Gastrocnemius medialis (tissue), 4 donors: ENCODE results near the gene MAP2. TPM values are rescaled to one million over a fixed set of nuclear protein-coding genes. Genes with fewer than 3 reads are reported as not detected.

ENCODE experiments used
- ATAC-seq, 2 donors: fragments of 150-250 bp; one replicate each; pipeline ENCODE4 v1.9.1; 2016
- DNase-seq, 2 donors: peaks; one replicate each; pipeline ENCODE4 v3.0.0-alpha.2; 2019
- H3K27ac ChIP-seq, 4 donors: fragments of 200-600 bp; sonication (generic); 1 replicate in 1 of 4; 2 replicates in 3 of 4; pipeline ENCODE4 v1.5.1; 2016 to 2018; ENCODE audit warnings: mild to moderate bottlenecking in 2 of 4, moderate library complexity in 1 of 4
- H3K27me3 ChIP-seq, 3 donors: fragments of 200-600 bp; sonication (generic) in 2 of 3; 1 replicate in 1 of 3; 2 replicates in 2 of 3; pipeline versions ENCODE4 v1.5.1 to v1.6.0; 2016 to 2019; ENCODE audit warnings: mild to moderate bottlenecking in 1 of 3, moderate library complexity in 1 of 3
- H3K36me3 ChIP-seq, 2 donors: fragments of 200-600 bp; sonication (generic) in 1 of 2; one replicate each; pipeline ENCODE4 v1.5.1; 2017 to 2018
- H3K4me1 ChIP-seq, 2 donors: fragments of 200-600 bp; sonication (generic) in 1 of 2; one replicate each; pipeline ENCODE4 v1.5.1; 2016 to 2017; ENCODE audit warnings: mild to moderate bottlenecking in 2 of 2
- H3K4me3 ChIP-seq, 4 donors: fragments of 200-600 bp; sonication (generic) in 3 of 4; 1 replicate in 1 of 4; 2 replicates in 3 of 4; pipeline ENCODE4 v1.5.1; 2016 to 2019; ENCODE audit warnings: mild to moderate bottlenecking in 2 of 4
- H3K9me3 ChIP-seq, 3 donors: fragments of 200-600 bp; sonication (generic) in 2 of 3; 1 replicate in 1 of 3; 2 replicates in 2 of 3; pipeline ENCODE4 v1.5.1; 2016 to 2019
- CTCF ChIP-seq, 5 experiments: fragments of 450-650 bp in 3 of 5; fragments of 200-600 bp in 2 of 5; sonication (generic) in 2 of 5; IDR thresholded peaks in 4 of 5; conservative IDR thresholded peaks in 1 of 5; 1 replicate in 4 of 5; 2 replicates in 1 of 5; pipeline ENCODE4 v1.5.1; 2016 to 2019; ENCODE audit warnings: antibody characterized with exemption in 5 of 5, mild to moderate bottlenecking in 3 of 5, moderate library complexity in 3 of 5
- POLR2A ChIP-seq, 2 donors: fragments of 450-650 bp; IDR thresholded peaks; one replicate each; pipeline ENCODE4 v1.6.1; 2017; ENCODE audit warnings: antibody characterized with exemption in 2 of 2, mild to moderate bottlenecking in 2 of 2, moderate library complexity in 2 of 2
- in situ Hi-C, 4 donors: fragments of 200-750 bp; cut with MboI; loops; one replicate each; pipeline versions ENCODE4 v1.15.0 to v1.8.0; 2017; ENCODE audit warnings: low sequenced_read_pairs in 4 of 4
- intact Hi-C: fragments of 100-400 bp; cut with DNase I; formaldehyde crosslinking; loops from one replicate; pipeline ENCODE4 v1.15.1; 2023; ENCODE audit warnings: low total_unique reads
- total RNA-seq, 4 donors: library from RNA; depleted of rRNA; stranded (reverse); fragments of >200 nt; gene quantifications; one replicate each; pipeline versions ENCODE4 v1.1.0 to v1.2.3, GENCODE V29; 2016

MAP2 gene
- total RNA-seq, 4 donors from 2014 or later, result 1.8 to 2.7 (median 2.2) TPM

DNA sequence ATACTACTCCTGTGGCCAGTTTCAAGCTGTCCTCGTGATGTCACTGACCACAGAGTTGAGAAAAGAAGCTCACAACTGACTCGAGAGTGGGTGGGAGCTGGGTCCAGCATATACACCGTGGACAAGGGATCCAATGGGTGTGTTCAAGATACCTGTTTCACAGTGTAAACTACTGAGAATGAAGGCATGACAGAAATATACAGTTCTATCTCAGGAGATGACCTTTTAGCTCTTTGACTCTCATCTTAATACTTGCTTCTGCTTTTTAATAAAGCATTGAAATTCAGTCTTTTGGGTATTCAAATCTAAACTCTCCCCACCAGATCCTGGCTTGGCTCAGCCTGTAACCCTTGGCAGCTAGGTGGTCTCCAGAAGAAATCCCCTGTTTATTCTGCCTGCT is 130.1 kb downstream of the MAP2 start:
- no peak for DNase-seq
- in situ Hi-C loops, result no loop called here
- no peak for ATAC-seq
- no peaks in the 10 kb centered on the region for H3K9me3 ChIP-seq
- no peak overlapping the region for H3K27ac ChIP-seq
- H3K27me3 ChIP-seq, result no peaks in the 10 kb centered on the region
- intact Hi-C loops, result no loop called here
- no peak for TF ChIP-seq CTCF (IDR thresholded peaks at IDR 0.05 in 4 of 5, conservative IDR thresholded peaks at IDR 0.05 in 1 of 5)
- TF ChIP-seq POLR2A (IDR thresholded peaks at IDR 0.05), result no peak
- H3K4me3 ChIP-seq, result no peak overlapping the region
- H3K4me1 ChIP-seq, result no peaks in the 10 kb centered on the region
- no peaks in the 10 kb centered on the region for H3K36me3 ChIP-seq

DNA sequence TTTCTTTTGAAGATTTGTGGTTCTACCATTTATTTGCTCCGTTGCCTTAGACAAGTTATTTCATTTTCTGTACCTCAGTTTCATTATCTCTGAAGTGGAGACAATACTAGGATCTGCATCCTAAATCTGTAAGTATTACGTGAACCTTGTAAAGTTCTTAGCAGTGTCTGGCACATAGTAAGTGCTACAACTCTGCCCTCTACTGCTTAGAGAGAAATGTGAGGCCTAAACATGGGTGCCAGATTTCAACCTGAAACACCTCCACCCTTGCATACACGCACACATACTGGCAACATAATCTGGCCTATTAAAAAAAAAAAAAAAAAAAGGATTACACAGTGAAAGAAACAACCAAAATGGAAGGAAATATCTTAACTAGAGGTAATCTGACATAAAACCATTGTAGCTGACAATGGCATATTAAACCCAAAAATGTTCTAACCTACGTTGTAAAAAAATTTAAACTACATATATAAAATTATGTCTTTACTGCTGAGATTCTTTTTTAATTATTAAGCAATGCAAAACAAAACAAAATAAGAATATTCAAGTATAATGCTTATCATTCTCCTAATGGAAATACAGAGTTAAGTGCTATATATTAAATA is 132.6 kb downstream of the MAP2 start:
- in situ Hi-C loops, result no loop called here
- intact Hi-C loops, result loop anchor here (2.0 kb wide), 1 partner anchor 132 kb away; the partner anchor contains the start of gene MAP2
- ATAC-seq (no peak), DNase-seq (no peak)
- TF ChIP-seq CTCF (IDR thresholded peaks at IDR 0.05 in 4 of 5, conservative IDR thresholded peaks at IDR 0.05 in 1 of 5), result peak in 2 of 5 experiments; percentile 36 to 38
- no peak for TF ChIP-seq POLR2A (IDR thresholded peaks at IDR 0.05)
- no peak overlapping the region for H3K4me3 ChIP-seq
- no peaks in the 10 kb centered on the region for H3K4me1 ChIP-seq
- H3K27ac ChIP-seq, result no peak overlapping the region
- H3K9me3 ChIP-seq, result no peaks in the 10 kb centered on the region
- H3K27me3 ChIP-seq, result no peaks in the 10 kb centered on the region
- no peaks in the 10 kb centered on the region for H3K36me3 ChIP-seq

GRCh38 chr2:209560911-209561310 is 137.1 kb downstream of the MAP2 start:
- TF ChIP-seq CTCF (IDR thresholded peaks at IDR 0.05 in 4 of 5, conservative IDR thresholded peaks at IDR 0.05 in 1 of 5) (no peak), POLR2A (IDR thresholded peaks at IDR 0.05) (no peak)
- in situ Hi-C loops, result no loop called here
- Histone ChIP-seq H3K27me3 (no peaks in the 10 kb centered on the region), H3K36me3 (no peaks in the 10 kb centered on the region), H3K4me3 (no peak overlapping the region), H3K4me1 (no peaks in the 10 kb centered on the region), H3K9me3 (no peaks in the 10 kb centered on the region), H3K27ac (no peak overlapping the region)
- DNase-seq (no peak), ATAC-seq (no peak)
- intact Hi-C loops, result no loop called here

DNA sequence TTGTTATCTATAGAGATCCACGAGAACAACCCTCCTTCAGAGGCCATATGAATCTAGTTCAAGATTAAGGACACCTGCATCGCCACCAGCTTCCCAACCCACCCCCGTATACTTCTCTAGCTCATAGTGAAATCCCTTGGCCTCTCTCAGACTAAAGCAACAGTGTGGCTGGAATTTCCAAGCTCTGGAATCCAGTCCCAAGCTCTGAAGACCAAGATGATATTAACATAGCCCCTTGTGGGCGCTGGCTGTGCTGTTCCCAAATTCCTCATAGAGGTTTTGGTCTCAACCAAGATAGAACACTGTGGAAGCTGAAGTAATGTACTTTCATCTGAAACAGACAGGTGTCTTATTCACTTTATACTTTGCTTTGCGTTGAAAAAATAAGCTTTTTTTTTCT is 139.6 kb downstream of the MAP2 start:
- DNase-seq (no peak), ATAC-seq (no peak)
- Histone ChIP-seq H3K4me1 (no peaks in the 10 kb centered on the region), H3K36me3 (no peaks in the 10 kb centered on the region), H3K27ac (no peak overlapping the region), H3K4me3 (no peak overlapping the region), H3K27me3 (no peaks in the 10 kb centered on the region), H3K9me3 (no peaks in the 10 kb centered on the region)
- TF ChIP-seq CTCF (IDR thresholded peaks at IDR 0.05 in 4 of 5, conservative IDR thresholded peaks at IDR 0.05 in 1 of 5) (no peak), POLR2A (IDR thresholded peaks at IDR 0.05) (no peak)
- intact Hi-C loops, result no loop called here
- in situ Hi-C loops, result no loop called here

DNA sequence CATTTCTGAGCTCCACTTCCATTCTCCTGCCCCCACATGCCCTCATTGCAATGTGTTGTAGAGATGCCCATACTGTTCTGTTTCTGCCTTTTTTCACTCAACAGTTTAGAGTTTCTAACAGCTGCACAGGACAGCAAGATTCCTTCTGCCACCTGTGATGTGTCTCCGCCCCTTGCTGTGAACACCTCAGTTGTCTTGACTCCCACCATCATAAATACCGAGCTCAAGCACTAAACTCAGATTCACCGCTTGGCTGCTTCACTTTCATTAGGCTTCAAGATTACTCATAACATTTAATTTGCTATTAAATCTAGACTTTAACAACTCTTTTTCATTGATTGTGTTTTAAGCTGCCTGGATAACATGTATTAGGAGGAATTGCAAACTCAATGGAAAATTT is 141.0 kb downstream of the MAP2 start:
- no peak for DNase-seq
- Histone ChIP-seq H3K27me3 (no peaks in the 10 kb centered on the region), H3K36me3 (no peaks in the 10 kb centered on the region), H3K4me1 (no peaks in the 10 kb centered on the region), H3K9me3 (no peaks in the 10 kb centered on the region), H3K4me3 (no peak overlapping the region), H3K27ac (no peak overlapping the region)
- no peak for ATAC-seq
- intact Hi-C loops, result no loop called here
- TF ChIP-seq CTCF (IDR thresholded peaks at IDR 0.05 in 4 of 5, conservative IDR thresholded peaks at IDR 0.05 in 1 of 5) (no peak), POLR2A (IDR thresholded peaks at IDR 0.05) (no peak)
- in situ Hi-C loops, result no loop called here
